ENCODE results near the gene EPB41L3.

DNA sequence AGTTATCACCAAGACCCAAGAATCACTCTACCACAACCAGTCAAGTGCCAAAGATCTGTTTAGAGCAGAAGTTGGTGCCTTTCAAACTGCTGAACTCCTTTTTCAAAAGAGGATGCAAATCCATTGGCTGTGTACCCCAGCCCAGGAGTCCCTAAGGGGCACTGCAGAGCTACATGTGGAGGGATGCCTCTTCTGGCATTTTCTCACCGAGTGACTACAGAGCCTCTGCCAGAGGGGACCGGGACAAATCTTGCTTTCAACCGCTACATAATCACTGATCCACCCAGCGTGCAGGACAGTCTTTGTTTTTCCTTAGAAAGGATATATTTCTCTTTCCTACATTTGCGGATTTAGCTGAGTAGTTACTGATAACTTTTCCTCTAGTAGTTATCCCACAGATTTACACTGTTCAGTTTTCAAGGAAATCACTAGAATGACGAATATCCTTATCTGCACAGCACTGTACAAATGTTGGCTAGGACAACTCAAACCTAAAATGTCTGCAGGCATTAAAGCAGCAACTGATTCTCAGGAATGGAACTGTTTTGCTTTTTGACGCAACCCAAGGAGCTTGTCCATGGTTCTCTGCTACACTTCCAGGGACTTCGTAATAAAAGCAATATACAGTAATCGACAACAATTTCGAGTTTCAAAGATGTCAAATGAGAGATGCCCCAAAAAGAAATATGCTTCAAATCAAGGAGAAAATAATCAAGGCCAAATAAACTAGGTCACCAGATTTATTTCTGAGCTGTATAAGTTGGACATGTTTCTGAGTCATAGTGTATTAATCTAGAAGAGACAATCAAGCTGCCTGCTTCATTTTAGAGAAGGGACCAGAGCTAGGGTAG, 24.1 kb downstream of the EPB41L3 start:
- TF ChIP-seq POLR2AphosphoS5 (IDR thresholded peaks at IDR 0.05; ENCODE audit: low read length) (no peak), EZH2 (IDR thresholded peaks at IDR 0.05; ENCODE audit: borderline replicate concordance, control insufficient read depth, low read depth, low read length) (no peak), POLR2A (IDR thresholded peaks at IDR 0.05; ENCODE audit: low read depth, low read length) (no peak), RFX5 (IDR thresholded peaks at IDR 0.05; ENCODE audit: low read depth, low read length) (no peak), CTCF (IDR thresholded peaks at IDR 0.05 in 2 of 3, conservative IDR thresholded peaks at IDR 0.05 in 1 of 3; ENCODE audit: control insufficient read depth in 2 of 3, extremely low read depth in 1 of 3, insufficient read depth in 1 of 3, low read depth in 3 of 3, low read length in 3 of 3) (no peak), CHD2 (IDR thresholded peaks at IDR 0.05; ENCODE audit: borderline replicate concordance, low read depth, low read length) (no peak), IKZF1 (conservative IDR thresholded peaks at IDR 0.05) (no peak), FOXM1 (IDR thresholded peaks at IDR 0.05; ENCODE audit: low read depth, low read length) (no peak), ESRRA (IDR thresholded peaks at IDR 0.05; ENCODE audit: low read length) (no peak), HDAC2 (IDR thresholded peaks at IDR 0.05) (no peak), FOXK2 (IDR thresholded peaks at IDR 0.05) (no peak), CHD1 (IDR thresholded peaks at IDR 0.05; ENCODE audit: low read depth, low read length) (no peak), ZNF24 (IDR thresholded peaks at IDR 0.05) (no peak)

All from GM12878 (cell line).